ENCODE data around the gene CAMSAP3.
"Not testable (repeated sequence)": the region's sequence is repeated elsewhere in the genome, so short reads cannot be mapped to it uniquely, and the experiment has no call there.

CAMSAP3 gene

GRCh38 chr19:7575434-7576040, 20.1 kb upstream of the CAMSAP3 start:
- no peak for DNase-seq

- DNase-seq, result not testable (repeated sequence)
These were observed 18.2 kb upstream of the CAMSAP3 start for GRCh38 chr19:7577422-7577821.

- no peak for DNase-seq
These were observed 17.5 kb upstream of the CAMSAP3 start for GRCh38 chr19:7578127-7578526.

GRCh38 chr19:7579182-7579581, 16.5 kb upstream of the CAMSAP3 start:
- DNase-seq, result no peak

- DNase-seq, result no peak
These were observed 13.2 kb upstream of the CAMSAP3 start for GRCh38 chr19:7582446-7582845.

GRCh38 chr19:7589822-7590221, 5.8 kb upstream of the CAMSAP3 start:
- DNase-seq, result no peak

- no peak for DNase-seq
These were observed 5.4 kb upstream of the CAMSAP3 start for GRCh38 chr19:7590256-7590655.

GRCh38 chr19:7596211-7596937, 711 bp downstream of the CAMSAP3 start:
- DNase-seq, result no peak

GRCh38 chr19:7597689-7598088, 2.0 kb downstream of the CAMSAP3 start:
- no peak for DNase-seq

GRCh38 chr19:7598180-7598579, 2.5 kb downstream of the CAMSAP3 start:
- no peak for DNase-seq

- no peak for DNase-seq
These were observed 5.1 kb downstream of the CAMSAP3 start for GRCh38 chr19:7600721-7601120.

- DNase-seq, result no peak
These were observed 6.7 kb downstream of the CAMSAP3 start for GRCh38 chr19:7602240-7602934.

GRCh38 chr19:7602935-7603497, 7.4 kb downstream of the CAMSAP3 start:
- no peak for DNase-seq

GRCh38 chr19:7603919-7604318, 8.3 kb downstream of the CAMSAP3 start:
- no peak for DNase-seq

GRCh38 chr19:7605490-7606222, 10.0 kb downstream of the CAMSAP3 start:
- DNase-seq, result no peak

- DNase-seq, result no peak
These were observed 10.6 kb downstream of the CAMSAP3 start for GRCh38 chr19:7606289-7606688.

GRCh38 chr19:7607212-7607873, 11.7 kb downstream of the CAMSAP3 start:
- no peak for DNase-seq

GRCh38 chr19:7607874-7608560, 12.4 kb downstream of the CAMSAP3 start:
- DNase-seq, result no peak

GRCh38 chr19:7610491-7611240, 15.0 kb downstream of the CAMSAP3 start:
- no peak for DNase-seq

GRCh38 chr19:7611541-7612279, 16.0 kb downstream of the CAMSAP3 start:
- DNase-seq, result no peak

All from CD4-positive, alpha-beta T cell treated with Interleukin-17A for 4 hours (primary cell).